Cardiac muscle cell (in vitro differentiated cells and primary cell): ENCODE results near the gene POU6F2. TPM values are rescaled to one million over a fixed set of nuclear protein-coding genes. Genes with fewer than 3 reads are reported as not detected.

Experiments used
- DNase-seq, 2 donors: peaks; one replicate each; pipeline versions ENCODE4 v3.0.0 to v3.0.0-alpha.2; 2010 to 2017; ENCODE audit warnings: low read depth in 1 of 2, low spot score in 1 of 2
- H3K27ac ChIP-seq: fragments of 200-600 bp; sonication (generic); 2 replicates; pipeline ENCODE4 v1.5.1; 2016
- H3K27me3 ChIP-seq: fragments of 200-600 bp; sonication (generic); 2 replicates; pipeline ENCODE4 v1.6.0; 2016; ENCODE audit warnings: control low read depth
- H3K36me3 ChIP-seq: fragments of 200-600 bp; sonication (generic); 2 replicates; pipeline ENCODE4 v1.5.1; 2016; ENCODE audit warnings: control low read depth
- H3K4me1 ChIP-seq: fragments of 200-600 bp; sonication (generic); 2 replicates; pipeline ENCODE4 v1.8.1; 2017; ENCODE audit warnings: low read depth, mild to moderate bottlenecking, mixed run types
- H3K4me3 ChIP-seq: fragments of 200-600 bp; sonication (generic); 2 replicates; pipeline ENCODE4 v1.5.1; 2016; ENCODE audit warnings: mild to moderate bottlenecking
- H3K9me3 ChIP-seq: fragments of 200-600 bp; sonication (generic); 2 replicates; pipeline ENCODE4 v1.5.1; 2017; ENCODE audit warnings: low read depth, mild to moderate bottlenecking, control low read depth
- CTCF ChIP-seq: IDR thresholded peaks from 2 replicates; pipeline ENCODE4 v1.5.1; 2012; ENCODE audit warnings: low read depth, mild to moderate bottlenecking, low read length
- polyA plus RNA-seq: library from polyadenylated mRNA; unstranded; fragments of >200 nt; fragmentation: Nextera tagmentation; extraction: Ambion mirVana; gene quantifications from 2 replicates; pipeline ENCODE4 v1.2.1, GENCODE V29; 2016
- total RNA-seq: library from RNA; depleted of rRNA; stranded (reverse); fragments of >200 nt; gene quantifications from 2 replicates; pipeline ENCODE4 v1.2.3, GENCODE V29; 2016

Gene POU6F2
- total and polyA plus RNA-seq, 2 experiments from 2014 or later = 1.7 to 3.6 TPM

- Histone ChIP-seq H3K36me3 (no peaks in the 10 kb centered on the region), H3K9me3 (no peaks in the 10 kb centered on the region), H3K27ac (no peak overlapping the region), H3K27me3 (no peaks in the 10 kb centered on the region), H3K4me3 (no peak overlapping the region), H3K4me1 (no peaks in the 10 kb centered on the region)
- TF ChIP-seq CTCF = no peak
- DNase-seq = no peak
These were observed 322.6 kb downstream of the POU6F2 start for GRCh38 chr7:39300276-39300675.

- Histone ChIP-seq H3K4me1 (no peaks in the 10 kb centered on the region), H3K4me3 (no peak overlapping the region), H3K27ac (no peak overlapping the region), H3K9me3 (no peaks in the 10 kb centered on the region), H3K36me3 (no peaks in the 10 kb centered on the region), H3K27me3 (no peaks in the 10 kb centered on the region)
- TF ChIP-seq CTCF = no peak
- no peak for DNase-seq
These were observed 323.8 kb downstream of the POU6F2 start for GRCh38 chr7:39301543-39301942.

GRCh38 chr7:39304178-39304577, 326.5 kb downstream of the POU6F2 start:
- no peak for TF ChIP-seq CTCF
- H3K36me3 ChIP-seq = no peaks in the 10 kb centered on the region
- DNase-seq = no peak

GRCh38 chr7:39304668-39305405, 327.1 kb downstream of the POU6F2 start:
- no peaks in the 10 kb centered on the region for H3K36me3 ChIP-seq
- no peak for TF ChIP-seq CTCF
- H3K27ac ChIP-seq = no peak overlapping the region
- H3K4me3 ChIP-seq = no peak overlapping the region
- H3K4me1 ChIP-seq = no peaks in the 10 kb centered on the region
- no peaks in the 10 kb centered on the region for H3K9me3 ChIP-seq
- no peak for DNase-seq
- H3K27me3 ChIP-seq = no peaks in the 10 kb centered on the region

More at GRCh38 chr7:39304178-39304577, 326.5 kb downstream of the POU6F2 start:
- Histone ChIP-seq H3K9me3 (no peaks in the 10 kb centered on the region), H3K4me1 (no peaks in the 10 kb centered on the region), H3K27ac (no peak overlapping the region), H3K27me3 (no peaks in the 10 kb centered on the region), H3K4me3 (no peak overlapping the region)

- Histone ChIP-seq H3K4me1 (no peaks in the 10 kb centered on the region), H3K4me3 (no peak overlapping the region), H3K27me3 (no peaks in the 10 kb centered on the region), H3K27ac (no peak overlapping the region), H3K9me3 (no peaks in the 10 kb centered on the region), H3K36me3 (no peaks in the 10 kb centered on the region)
- TF ChIP-seq CTCF = no peak
- no peak for DNase-seq
These were observed 328.4 kb downstream of the POU6F2 start for GRCh38 chr7:39306016-39306570.
